D721Med (cell line): ENCODE results near the gene GLDN.

ENCODE experiments used
- DNase-seq: peaks from one replicate; pipeline ENCODE4 v3.0.0; 2011; ENCODE audit warnings: low spot score; ENCODE audit not compliant: insufficient read length
- FAIRE-seq: peaks from 2 replicates; lab custom pipeline; 2011; peaks lifted over from hg19 to GRCh38; lab: Jason Lieb, UNC
- CTCF ChIP-seq: IDR thresholded peaks from 2 replicates; pipeline ENCODE4 v1.5.1; 2012; ENCODE audit warnings: mild to moderate bottlenecking, control low read depth; ENCODE audit not compliant: insufficient read depth; ENCODE audit errors: missing control alignments

GLDN gene

GRCh38 chr15:51314391-51315337 lies 26.8 kb upstream of the GLDN start:
- TF ChIP-seq CTCF, result no peak
- DNase-seq (no peak), FAIRE-seq (no peak)

GRCh38 chr15:51315726-51316125 lies 25.7 kb upstream of the GLDN start:
- no peak for TF ChIP-seq CTCF
- no peak for DNase-seq
- no peak for FAIRE-seq

DNA sequence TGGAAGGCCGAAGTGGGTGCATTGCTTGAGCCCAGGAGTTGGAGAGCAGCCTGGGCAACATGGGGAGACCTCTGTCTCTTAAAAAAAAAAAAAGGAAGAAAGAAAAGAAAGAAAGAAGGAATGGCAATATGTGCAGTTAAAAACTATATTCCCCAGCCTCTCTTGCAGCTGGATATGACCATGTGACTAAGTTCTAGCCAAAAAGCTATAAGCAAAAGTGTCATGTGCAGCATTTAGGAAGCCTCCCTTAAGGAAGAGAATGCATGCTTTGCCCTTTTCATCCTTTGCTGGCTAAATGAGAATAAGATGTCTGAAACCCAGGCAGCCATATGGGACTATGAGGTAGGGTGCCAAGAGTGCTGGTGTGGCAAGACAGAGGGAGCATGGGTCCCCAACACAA lies 24.8 kb upstream of the GLDN start:
- TF ChIP-seq CTCF, result no peak
- FAIRE-seq (no peak), DNase-seq (no peak)

DNA sequence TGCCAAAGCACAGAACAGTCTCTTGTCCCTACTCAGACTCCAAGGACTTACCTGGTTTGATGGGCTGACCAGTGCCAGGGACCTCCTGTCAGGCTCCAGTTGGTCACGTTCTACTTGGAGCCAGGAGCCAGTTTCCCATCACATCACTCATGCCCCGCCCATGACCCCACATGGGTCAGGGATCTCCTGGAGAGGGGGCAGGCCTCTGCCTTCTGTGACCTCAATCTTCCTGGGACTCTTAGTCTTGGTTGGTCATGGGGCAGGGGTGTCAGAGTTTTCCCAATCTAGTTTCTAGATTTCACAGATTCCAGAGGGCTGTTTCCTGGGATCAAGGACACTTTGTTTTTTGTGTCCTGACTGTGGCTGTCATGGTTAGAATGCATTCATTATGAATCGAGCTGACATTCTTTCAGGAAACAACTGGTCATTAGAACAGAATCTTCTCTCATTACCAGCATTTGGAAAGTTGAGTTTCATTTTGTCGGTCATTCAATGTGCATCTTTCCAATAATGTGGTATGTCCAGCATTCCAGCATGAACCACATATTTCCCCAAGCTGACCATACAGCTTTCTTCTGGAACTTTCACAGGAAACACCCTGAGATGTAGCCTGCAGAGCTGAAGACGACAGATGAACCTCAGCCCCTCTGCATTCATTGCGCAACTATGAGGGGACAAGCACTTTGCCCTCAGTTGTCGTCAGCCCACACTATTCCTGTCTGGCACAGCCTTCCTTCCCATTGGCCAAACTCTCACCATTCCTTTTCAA lies 22.9 kb upstream of the GLDN start:
- DNase-seq (no peak), FAIRE-seq (no peak)
- TF ChIP-seq CTCF, result no peak

DNA sequence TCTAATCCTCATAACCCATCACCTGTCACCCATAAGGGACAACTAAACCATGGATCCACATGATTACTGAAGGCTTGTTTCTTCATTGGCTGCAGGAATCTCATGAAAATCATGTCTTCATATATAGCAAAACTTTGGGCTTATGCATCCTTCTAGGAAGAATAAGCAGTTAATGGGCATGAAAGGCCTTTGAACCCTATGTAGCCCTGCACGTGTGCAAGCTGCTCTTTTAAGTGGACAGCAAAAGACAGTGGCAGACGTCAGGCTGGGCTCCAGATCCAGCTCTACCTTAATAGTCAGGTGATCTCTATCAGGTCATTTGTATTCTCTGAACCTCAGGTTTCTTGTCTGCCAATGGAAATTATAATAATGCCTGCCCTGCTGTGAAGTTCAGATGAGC lies 21.9 kb upstream of the GLDN start:
- DNase-seq (no peak), FAIRE-seq (no peak)
- no peak for TF ChIP-seq CTCF

DNA sequence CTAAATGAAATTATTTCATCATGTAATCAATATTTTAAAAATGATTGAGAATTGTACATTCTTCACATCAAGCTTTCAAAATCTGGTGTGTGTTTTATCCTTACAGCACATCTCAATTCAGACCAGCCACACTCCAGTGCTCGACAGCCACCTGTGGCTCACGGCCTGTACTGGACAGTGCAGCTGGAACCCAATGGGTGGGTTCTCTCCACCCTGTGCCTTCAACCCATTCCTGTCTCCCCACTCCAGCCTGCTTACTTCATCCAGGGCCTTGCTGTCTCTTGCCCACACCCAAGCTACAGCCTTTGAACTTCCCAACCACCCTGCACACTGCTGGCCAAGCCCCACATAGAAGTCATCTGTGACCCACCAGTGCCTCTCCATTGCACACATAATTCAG lies 20.6 kb upstream of the GLDN start:
- DNase-seq, result no peak
- no peak for FAIRE-seq

More for the DNA sequence above, 20.6 kb upstream of the GLDN start:
- TF ChIP-seq CTCF, result no peak
